HG02571 (cell line): ENCODE measurements around the gene TNK1.
"Not testable (repeated sequence)": the region's sequence is repeated elsewhere in the genome, so short reads cannot be mapped to it uniquely, and the experiment has no call there.

ENCODE experiments used
- ATAC-seq: cut with Tn5 transposase; IDR thresholded peaks from one replicate; pipeline ENCODE4 v1.9.1; 2021; ENCODE audit warnings: mild to moderate bottlenecking, moderate library complexity; ENCODE audit not compliant: unreplicated experiment

TNK1 gene

GRCh38 chr17:7380855-7381683 is at the start of gene TNK1:
TNK1 (plus strand) TSS chr17:7381089; CDS start chr17:7382927, 1,838 bp downstream.
- no peak for ATAC-seq

- no peak for ATAC-seq
These were observed 48.8 kb upstream of the TNK1 start for GRCh38 chr17:7332111-7332510.

GRCh38 chr17:7332600-7333069 is 48.3 kb upstream of the TNK1 start:
- not testable (repeated sequence) for ATAC-seq

GRCh38 chr17:7334938-7335538 is 45.9 kb upstream of the TNK1 start:
- no peak for ATAC-seq

- ATAC-seq = not testable (repeated sequence)
These were observed 45.1 kb upstream of the TNK1 start for GRCh38 chr17:7335765-7336164.

- peak; percentile 63 for ATAC-seq
These were observed 44.4 kb upstream of the TNK1 start, which contains the start of gene ACAP1 for GRCh38 chr17:7336240-7337175. ACAP1 (plus strand) TSS chr17:7336529; CDS start chr17:7336735, 206 bp downstream.

GRCh38 chr17:7337600-7337999 is 43.3 kb upstream of the TNK1 start:
- ATAC-seq = not testable (repeated sequence)

- no peak for ATAC-seq
These were observed 40.7 kb upstream of the TNK1 start for GRCh38 chr17:7340179-7340578.

GRCh38 chr17:7341842-7342241 is 39.0 kb upstream of the TNK1 start:
- no peak for ATAC-seq

GRCh38 chr17:7343250-7343649 is 37.6 kb upstream of the TNK1 start:
- ATAC-seq = no peak

GRCh38 chr17:7346761-7347614 is 33.9 kb upstream of the TNK1 start:
- no peak for ATAC-seq

GRCh38 chr17:7347630-7348477 is 33.0 kb upstream of the TNK1 start:
- ATAC-seq = no peak

- no peak for ATAC-seq
These were observed 32.2 kb upstream of the TNK1 start for GRCh38 chr17:7348478-7349242.

GRCh38 chr17:7351665-7352502 is 29.0 kb upstream of the TNK1 start, which contains the start of gene KCTD11:
KCTD11 (plus strand) TSS chr17:7352162.
- peak; percentile 50 for ATAC-seq

GRCh38 chr17:7352503-7352889 is 28.4 kb upstream of the TNK1 start:
- no peak for ATAC-seq

- no peak for ATAC-seq
These were observed 27.8 kb upstream of the TNK1 start for GRCh38 chr17:7352910-7353635.
